HepG2 (cell line): ENCODE data around the gene GPT2. TPM values are rescaled to one million over a fixed set of nuclear protein-coding genes. Genes with fewer than 3 reads are reported as not detected.

Source experiments
- ARID5B ChIP-seq: IDR thresholded peaks from 2 replicates; pipeline ENCODE4 v1.4.0; 2020; ENCODE audit warnings: mild to moderate bottlenecking, missing genetic modification reagents
- BRD4 ChIP-seq: sonication (generic); formaldehyde crosslinking; IDR thresholded peaks from 2 replicates; pipeline ENCODE4 v1.4.0; 2020; ENCODE audit warnings: missing genetic modification reagents
- DNMT1 ChIP-seq: sonication (generic); formaldehyde crosslinking; IDR thresholded peaks from 2 replicates; pipeline ENCODE4 v1.5.1; 2020; ENCODE audit warnings: mild to moderate bottlenecking, missing genetic modification reagents
- ERF ChIP-seq: IDR thresholded peaks from 2 replicates; pipeline ENCODE4 v1.6.1; 2018; ENCODE audit warnings: missing biosample characterization, missing genetic modification reagents
- HMGXB4 ChIP-seq, 2 experiments: sonication (generic) in 1 of 2; formaldehyde crosslinking in 1 of 2; IDR thresholded peaks; 2 replicates each; pipeline versions ENCODE4 v1.4.0 to v1.6.1; 2018 to 2020; ENCODE audit warnings: missing genetic modification reagents in 2 of 2, borderline replicate concordance in 1 of 2, low read depth in 1 of 2, mild to moderate bottlenecking in 1 of 2, missing biosample characterization in 1 of 2
- HNF4G ChIP-seq, 2 experiments: sonication (generic) in 1 of 2; formaldehyde crosslinking in 1 of 2; IDR thresholded peaks; 2 replicates each; pipeline versions ENCODE4 v1.4.0 to v1.6.1; 2011 to 2020; ENCODE audit warnings: borderline replicate concordance in 2 of 2, low read depth in 2 of 2, mild to moderate bottlenecking in 2 of 2, low read length in 1 of 2, missing genetic modification reagents in 1 of 2, moderate library complexity in 1 of 2
- KDM4B ChIP-seq: sonication (generic); formaldehyde crosslinking; IDR thresholded peaks from 2 replicates; pipeline ENCODE4 v1.4.0; 2020; ENCODE audit warnings: missing genetic modification reagents
- MAZ ChIP-seq, 2 experiments: sonication (generic) in 1 of 2; formaldehyde crosslinking in 1 of 2; IDR thresholded peaks; 2 replicates each; pipeline versions ENCODE4 v1.5.0 to v1.6.1; 2012 to 2020; ENCODE audit warnings: low read depth in 2 of 2, mild to moderate bottlenecking in 2 of 2, borderline replicate concordance in 1 of 2, improper control_type of control experiment in 1 of 2, low read length in 1 of 2, missing genetic modification reagents in 1 of 2, moderate library complexity in 1 of 2
- MZF1 ChIP-seq: sonication (generic); formaldehyde crosslinking; IDR thresholded peaks from 2 replicates; pipeline ENCODE4 v1.8.1; 2023; ENCODE audit warnings: mild to moderate bottlenecking, missing genetic modification reagents, borderline replicate concordance
- NCOA1 ChIP-seq: sonication (generic); formaldehyde crosslinking; IDR thresholded peaks from 2 replicates; pipeline ENCODE4 v1.9.0; 2021; ENCODE audit warnings: missing genetic modification reagents
- NCOA2 ChIP-seq: sonication (generic); formaldehyde crosslinking; IDR thresholded peaks from 2 replicates; pipeline ENCODE4 v1.8.0; 2022; ENCODE audit warnings: inconsistent platforms
- ONECUT2 ChIP-seq: sonication (generic); formaldehyde crosslinking; IDR thresholded peaks from 2 replicates; pipeline ENCODE4 v1.4.0; 2020; ENCODE audit warnings: missing genetic modification reagents
- PATZ1 ChIP-seq: sonication (generic); formaldehyde crosslinking; IDR thresholded peaks from 2 replicates; pipeline ENCODE4 v1.4.0; 2020; ENCODE audit warnings: missing genetic modification reagents
- POLR2A ChIP-seq, 2 experiments: IDR thresholded peaks; 2 replicates each; pipeline ENCODE4 v1.6.1; 2011; ENCODE audit warnings: low read depth in 2 of 2, low read length in 2 of 2, mild to moderate bottlenecking in 1 of 2, moderate library complexity in 1 of 2; ENCODE audit not compliant: insufficient read depth in 1 of 2
- RARA ChIP-seq: IDR thresholded peaks from 2 replicates; pipeline ENCODE4 v1.6.1; 2016; ENCODE audit warnings: missing genetic modification reagents, missing compliant biosample characterization
- SAP130 ChIP-seq: IDR thresholded peaks from 2 replicates; pipeline ENCODE4 v1.6.1; 2016; ENCODE audit warnings: low read depth
- SOX6 ChIP-seq, 2 experiments: fragments of 450-650 bp in 1 of 2; sonication (generic) in 1 of 2; formaldehyde crosslinking in 1 of 2; IDR thresholded peaks; 2 replicates each; pipeline versions ENCODE4 v1.4.0 to v1.6.1; 2017 to 2020; ENCODE audit warnings: antibody characterized with exemption in 1 of 2, mild to moderate bottlenecking in 1 of 2, missing genetic modification reagents in 1 of 2
- ZNF138 ChIP-seq: sonication (generic); formaldehyde crosslinking; IDR thresholded peaks from 2 replicates; pipeline ENCODE4 v1.5.0; 2020; ENCODE audit warnings: mild to moderate bottlenecking, low read depth, missing genetic modification reagents
- ZNF556 ChIP-seq: sonication (generic); formaldehyde crosslinking; IDR thresholded peaks from 2 replicates; pipeline ENCODE4 v1.4.0; 2020; ENCODE audit warnings: mild to moderate bottlenecking, missing genetic modification reagents, borderline replicate concordance
- ZNF644 ChIP-seq: IDR thresholded peaks from 2 replicates; pipeline ENCODE4 v1.6.1; 2016; ENCODE audit warnings: low read depth
- polyA plus RNA-seq, 8 experiments: library from polyadenylated mRNA; depleted of rRNA in 3 of 8; stranded (reverse) in 7 of 8; unstranded in 1 of 8; fragments of >200 nt; fragmentation: Illumina TruSeq in 4 of 8; extraction: Trizol in 4 of 8; gene quantifications; 2 replicates each; pipeline versions ENCODE4 v1.2.1 to v1.2.3, GENCODE V29; 2011 to 2016; ENCODE audit warnings: low read depth in 4 of 8, missing spikeins in 1 of 8, mixed read lengths in 1 of 8; ENCODE audit not compliant: insufficient read depth in 1 of 8
- total RNA-seq, 5 experiments: library from RNA; depleted of rRNA; stranded (reverse); fragments of >200 nt; fragmentation: Illumina TruSeq; extraction: Trizol; gene quantifications; 2 replicates each; pipeline ENCODE4 v1.2.3, GENCODE V29; 2016; ENCODE audit warnings: low read depth in 1 of 5

The GPT2 gene
- total and polyA plus RNA-seq, 2 of the 13 experiments (the other 11 are each of a cell fraction or from before 2014, with no cell fraction given) = 138 to 267 TPM

GRCh38 chr16:46839986-46840443, 44.1 kb upstream of the GPT2 start (continued):
- TF ChIP-seq ARID5B = peak; percentile 32; the same call in 1 of the 2 replicates
- TF ChIP-seq NCOA2 (CRISPR knock-in tag) = peak; percentile 56; the same call in 1 of the 2 replicates
- TF ChIP-seq ZNF556 (CRISPR knock-in tag) = 0 out of 2 replicates have a peak, but pooled peaks have one; percentile 21
- TF ChIP-seq ZNF138 = no peak
- TF ChIP-seq ONECUT2 (CRISPR knock-in tag) = peak; percentile 70; the same call in 1 of the 2 replicates
- TF ChIP-seq ERF (CRISPR knock-in tag) = peak; percentile 46; the same call in 1 of the 2 replicates
- TF ChIP-seq NCOA1 (CRISPR knock-in tag) = 0 out of 2 replicates have a peak, but pooled peaks have one; percentile 37
- no peak for TF ChIP-seq DNMT1 (CRISPR knock-in tag)
- TF ChIP-seq SAP130 = peak; percentile 47; the same call in 1 of the 2 replicates
- 0 out of 2 replicates have a peak, but pooled peaks have one; percentile 68 for TF ChIP-seq ZNF644
- TF ChIP-seq BRD4 = peak; percentile 68; the same call in 1 of the 2 replicates
- TF ChIP-seq MZF1 (CRISPR knock-in tag) = no peak
- TF ChIP-seq SOX6 (IDR thresholded peaks at IDR 0.05) = no peak
- peak; percentile 43; the same call in 1 of the 2 replicates for TF ChIP-seq SOX6 (CRISPR knock-in tag; IDR thresholded peaks at IDR 0.05)
- TF ChIP-seq PATZ1 (CRISPR knock-in tag) = peak; percentile 77
- peak; percentile 29; the same call in 1 of the 2 replicates for TF ChIP-seq RARA (CRISPR knock-in tag)
- TF ChIP-seq HMGXB4 (CRISPR knock-in tag; IDR thresholded peaks at IDR 0.05; ENCODE audit: borderline replicate concordance in 1 of 2, low read depth in 1 of 2) = 0 out of 4 replicates have a peak, but pooled peaks of 1 of the 2 experiments have one; percentile 30
- TF ChIP-seq MAZ (IDR thresholded peaks at IDR 0.05; ENCODE audit: borderline replicate concordance, low read depth, low read length) = 0 out of 2 replicates have a peak, but pooled peaks have one; percentile 29
- no peak for TF ChIP-seq MAZ (CRISPR knock-in tag; IDR thresholded peaks at IDR 0.05; ENCODE audit: low read depth)
- 0 out of 2 replicates have a peak, but pooled peaks have one; percentile 17 for TF ChIP-seq HNF4G (IDR thresholded peaks at IDR 0.05; ENCODE audit: borderline replicate concordance, low read depth, low read length)
- TF ChIP-seq HNF4G (CRISPR knock-in tag; IDR thresholded peaks at IDR 0.05; ENCODE audit: borderline replicate concordance, low read depth) = no peak
- 0 out of 2 replicates have a peak, but pooled peaks have one; percentile 19 for TF ChIP-seq KDM4B (CRISPR knock-in tag)
- peak in 1 of 2 experiments; percentile 65; a peak in 1 of 4 replicates for TF ChIP-seq POLR2A (IDR thresholded peaks at IDR 0.05; ENCODE audit: insufficient read depth in 1 of 2, low read depth in 2 of 2, low read length in 2 of 2)
